Heart right ventricle (tissue), 16 donors: Measurements from ENCODE around the gene OMD. TPM values are rescaled to one million over a fixed set of nuclear protein-coding genes. Genes with fewer than 3 reads are reported as not detected.

Source experiments
- ATAC-seq, 8 donors: fragments of 200-7000 bp; cut with Tn5 transposase; one replicate each; pipeline ENCODE4 v1.9.1; 2020; ENCODE audit warnings: mild to moderate bottlenecking in 8 of 8, moderate library complexity in 8 of 8, moderate number of reproducible peaks in 1 of 8
- DNase-seq, 2 donors: peaks; one replicate each; pipeline ENCODE4 v3.0.0-alpha.2; 2020
- H3K27ac ChIP-seq, 10 donors: fragments of 200-600 bp; sonication (generic) in 2 of 10; one replicate each; pipeline versions ENCODE4 v1.5.0 to v1.8.0; 2020 to 2022; ENCODE audit warnings: mild to moderate bottlenecking in 3 of 10
- H3K27me3 ChIP-seq, 7 donors: fragments of 200-600 bp; one replicate each; pipeline ENCODE4 v1.8.0; 2021 to 2022; ENCODE audit warnings: mild to moderate bottlenecking in 2 of 7
- H3K36me3 ChIP-seq, 9 donors: fragments of 200-600 bp; sonication (generic) in 1 of 9; one replicate each; pipeline versions ENCODE4 v1.5.0 to v1.8.0; 2020 to 2022; ENCODE audit warnings: mild to moderate bottlenecking in 2 of 9
- H3K4me1 ChIP-seq, 9 donors: fragments of 200-600 bp; sonication (generic) in 1 of 9; one replicate each; pipeline versions ENCODE4 v1.5.0 to v1.8.0; 2020 to 2022; ENCODE audit warnings: mild to moderate bottlenecking in 4 of 9
- H3K4me3 ChIP-seq, 10 donors: fragments of 200-600 bp; sonication (generic) in 2 of 10; one replicate each; pipeline versions ENCODE4 v1.5.0 to v1.8.0; 2020 to 2022; ENCODE audit warnings: mild to moderate bottlenecking in 7 of 10, moderate library complexity in 2 of 10
- H3K9me3 ChIP-seq, 11 donors: fragments of 200-600 bp in 10 of 11; sonication (generic) in 2 of 11; one replicate each; pipeline versions ENCODE4 v1.5.0 to v1.8.0; 2013 to 2022; ENCODE audit warnings: mild to moderate bottlenecking in 2 of 11, control low read depth in 1 of 11, moderate library complexity in 1 of 11
- CTCF ChIP-seq, 9 donors: fragments of 200-600 bp; sonication (generic) in 2 of 9; IDR thresholded peaks; one replicate each; pipeline versions ENCODE4 v1.5.0 to v1.8.0; 2021 to 2022; ENCODE audit warnings: antibody characterized with exemption in 9 of 9, mild to moderate bottlenecking in 5 of 9, moderate library complexity in 1 of 9
- WGBS, 2 donors: extraction: QIAGEN DNeasy Blood & Tissue Kit; methylation state at CpG; one replicate each; pipeline ENCODE4 v1.1.7; 2013; ENCODE audit warnings: inconsistent platforms in 1 of 2; 5-methylcytosine and 5-hydroxymethylcytosine counted together
- intact Hi-C, 10 donors: fragments of 100-400 bp; cut with DNase I; formaldehyde crosslinking; loops; one replicate each; pipeline versions ENCODE4 v1.11.1 to v1.14.2; 2022
- polyA plus RNA-seq, 2 donors: library from polyadenylated mRNA; stranded (reverse); fragments of 200-250 nt; gene quantifications; one replicate each; pipeline ENCODE4 v1.2.3, GENCODE V29; 2013
- total RNA-seq, 10 donors: library from RNA; stranded (reverse); fragmentation: NEBNext Ultra II Directional in 3 of 10; extraction: Animal tissue kit (Norgen Biotek cat#: 25700) in 3 of 10; gene quantifications; one replicate each; pipeline versions ENCODE4 v1.2.1 to v1.2.4, GENCODE V29; 2021 to 2023
- donor health status: Arrhythmogenic right ventricular cardiomyopathy.
- donor health status: ischemic (EF 13 %, LVEDD 7.1; RV severe dilation, severe dysfunction).
- donor health status: healthy with polysubstance abuse.
- donor health status: DM: no; HTN: yes; CAD: no.
- donor health status: DM: no; HTN: no; CAD: no.
- donor health status: ischemic (EF 25% LVEDD 6.9; RV normal size, moderate dysfunction).
- donor health status: ischemic (EF 25% LVEDD 5.7; RV mildly dilated, moderate dysfunction).
- donor health status: healthy.
- donor health status: DM: yes; HTN: yes; CAD: no.
- donor health status: Ischemic cardiomyopathy.
- donor health status: ischemic (EF 35%, LVEDD 5.7; RV mildly dilated, moderate dysfunction).
- donor health status: nonischemic (EF 11% LVEDD 7.7; RV severe dilation, severe dysfunction).
- donor health status: DM: yes; HTN: yes; CAD: no.
- donor health status: PGD.
- donor health status: ischemic (EF 29% LVEDD 5.4; RV normal size, mild dysfunction).
- donor health status: nonischemic (EF 23%, LVEDD 6.1; RV moderate dilation, normal function).

OMD gene
- total and polyA plus RNA-seq, 12 donors, result 2.1 to 11.4 (median 4.0) TPM

GRCh38 chr9:92446536-92446935 is 22.3 kb upstream of the OMD start:
- no peak for DNase-seq
- no peak for TF ChIP-seq CTCF (IDR thresholded peaks at IDR 0.05)
- Histone ChIP-seq H3K4me3 (no peak overlapping the region), H3K36me3 (no peaks in the 10 kb centered on the region), H3K27ac (no peak overlapping the region), H3K27me3 (no peaks in the 10 kb centered on the region), H3K9me3 (no peaks in the 10 kb centered on the region), H3K4me1 (no peaks in the 10 kb centered on the region)
- intact Hi-C loops, result loop anchor here in 2 of 10 donors (10.0 kb wide), 3 partner anchors 102 to 188 kb away; no protein-coding TSS in a partner anchor
- no peak for ATAC-seq

- WGBS, 2 donors, result 87 to 90% methylated on average over 4 of the region's 4 CpGs
Measured at GRCh38 chr9:92444841-92445240, 20.6 kb upstream of the OMD start.

GRCh38 chr9:92440751-92441046 is 16.4 kb upstream of the OMD start:
- Histone ChIP-seq H3K9me3 (no peaks in the 10 kb centered on the region), H3K4me3 (no peak overlapping the region), H3K36me3 (no peaks in the 10 kb centered on the region), H3K27me3 (no peaks in the 10 kb centered on the region), H3K27ac (peak overlapping the region in 1 of 10 donors; percentile 43), H3K4me1 (no peaks in the 10 kb centered on the region)
- WGBS, 2 donors, result 92% methylated on average over 6 of the region's 6 CpGs
- intact Hi-C loops, result loop anchor here in 2 of 10 donors (10.0 kb wide), 3 partner anchors 96 to 194 kb away; no protein-coding TSS in a partner anchor
- no peak for TF ChIP-seq CTCF (IDR thresholded peaks at IDR 0.05)
- ATAC-seq (no peak), DNase-seq (no peak)

More at GRCh38 chr9:92444841-92445240, 20.6 kb upstream of the OMD start:
- no peaks in the 10 kb centered on the region for H3K27me3 ChIP-seq
- H3K4me3 ChIP-seq, result no peak overlapping the region
- H3K36me3 ChIP-seq, result no peaks in the 10 kb centered on the region
- no peaks in the 10 kb centered on the region for H3K4me1 ChIP-seq
- DNase-seq (no peak), ATAC-seq (no peak)
- intact Hi-C loops, result loop anchor here in 2 of 10 donors (10.0 kb wide), 3 partner anchors 100 to 190 kb away; no protein-coding TSS in a partner anchor
- no peak for TF ChIP-seq CTCF (IDR thresholded peaks at IDR 0.05)
- no peak overlapping the region for H3K27ac ChIP-seq
- no peaks in the 10 kb centered on the region for H3K9me3 ChIP-seq

GRCh38 chr9:92439921-92440750 is 15.9 kb upstream of the OMD start:
- ATAC-seq (no peak), DNase-seq (no peak)
- intact Hi-C loops, result loop anchor here in 5 of 10 donors (2.0 to 10.0 kb wide), 8 partner anchors 45 to 305 kb away; partner anchors contain the start of gene ASPN (in 1 of the 5)
- H3K27me3 ChIP-seq, result no peaks in the 10 kb centered on the region
- H3K27ac ChIP-seq, result peak overlapping the region in 1 of 10 donors; percentile 43
- no peak overlapping the region for H3K4me3 ChIP-seq
- no peaks in the 10 kb centered on the region for H3K9me3 ChIP-seq
- 89 to 95% methylated on average over 5 of the region's 5 CpGs for WGBS, 2 donors
- no peaks in the 10 kb centered on the region for H3K36me3 ChIP-seq
- H3K4me1 ChIP-seq, result no peaks in the 10 kb centered on the region
- no peak for TF ChIP-seq CTCF (IDR thresholded peaks at IDR 0.05)
